Spleen (tissue), 7 donors: ENCODE results near the gene DUS2.

ENCODE experiments used
- CTCF ChIP-seq, 11 experiments: fragments of 200-600 bp in 7 of 11; fragments of 450-650 bp in 4 of 11; sonication (generic) in 4 of 11; IDR thresholded peaks in 8 of 11; conservative IDR thresholded peaks in 3 of 11; 1 replicate in 7 of 11; 2 replicates in 4 of 11; pipeline versions ENCODE4 v1.4.0 to v1.8.0; 2016 to 2021; ENCODE audit warnings: antibody characterized with exemption in 11 of 11, inconsistent platforms in 4 of 11, mild to moderate bottlenecking in 1 of 11
- POLR2AphosphoS5 ChIP-seq, 3 donors: sonication (generic); formaldehyde crosslinking; IDR thresholded peaks; one replicate each; pipeline ENCODE4 v1.5.1; 2017; ENCODE audit warnings: antibody characterized with exemption in 3 of 3
- donor health status: DM: no; HTN: no; CAD: no; lungs with moderate emphysema.
- donor health status: DM: no; HTN: no; CAD: no.
- donor health status: DM: no; HTN: no; CAD: no.

GRCh38 chr16:68071518-68071901 lies 48.4 kb downstream of the DUS2 start:
- no peak for TF ChIP-seq CTCF (IDR thresholded peaks at IDR 0.05 in 8 of 11, conservative IDR thresholded peaks at IDR 0.05 in 3 of 11)
- no peak for TF ChIP-seq POLR2AphosphoS5 (IDR thresholded peaks at IDR 0.05)
